T-helper 1 cell treated with Interleukin-12 subunit alpha and Interleukin-12 subunit beta and Interleukin-4 antibody, amounts not matched to agents 30 ng/mL and 1 ng/mL, for 36 hours (primary cell): ENCODE measurements around the gene VWF. TPM values are rescaled to one million over a fixed set of nuclear protein-coding genes. Genes with fewer than 3 reads are reported as not detected.
"Not testable (repeated sequence)": the region's sequence is repeated elsewhere in the genome, so short reads cannot be mapped to it uniquely, and the experiment has no call there.

Experiments
- intact Hi-C: fragments of 100-400 bp; cut with micrococcal nuclease; formaldehyde crosslinking; loops from one replicate; pipeline ENCODE4 v1.15.1; 2024
- total RNA-seq: library from RNA; stranded (reverse); gene quantifications from 2 replicates; pipeline ENCODE4 v1.2.3, GENCODE V29; 2022

VWF gene
- total RNA-seq, 1 donor from 2014 or later: not detected

DNA sequence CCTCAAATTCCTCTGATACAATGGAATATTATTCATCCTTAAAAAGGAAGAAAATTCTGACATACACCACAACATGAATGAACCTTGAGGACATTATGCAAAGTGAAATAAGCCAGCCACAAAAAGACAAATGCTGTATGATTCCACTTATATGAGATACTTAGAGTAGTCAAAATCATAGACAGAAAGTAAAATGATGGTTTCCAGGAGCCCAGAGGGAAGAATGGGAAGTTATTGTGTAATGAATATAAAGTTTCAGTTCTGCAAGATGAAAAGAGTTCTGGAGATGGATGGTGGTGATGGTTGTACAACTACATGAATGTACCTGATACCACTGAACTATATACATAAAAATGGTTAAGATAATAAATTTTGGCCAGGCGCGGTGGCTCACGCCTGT lies 18.3 kb downstream of the VWF start:
- intact Hi-C loops: no loop called here

DNA sequence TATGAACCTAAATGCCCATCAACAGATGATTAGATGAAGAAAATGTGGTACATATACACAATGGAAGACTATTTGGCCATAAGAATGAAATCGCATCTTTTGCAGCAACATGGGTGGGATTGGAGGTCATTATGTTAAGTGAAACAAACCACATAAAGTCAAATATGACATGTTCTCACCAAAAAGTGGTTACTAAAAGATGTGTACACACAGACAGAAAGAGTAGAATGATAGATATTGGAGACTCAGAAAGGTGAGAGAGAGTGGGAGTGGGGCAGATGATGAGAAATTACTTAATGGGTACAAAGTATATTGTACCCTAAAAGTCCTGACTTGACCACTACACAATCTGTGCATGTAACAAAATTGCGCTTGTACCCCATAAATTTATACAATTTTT lies 19.6 kb downstream of the VWF start:
- intact Hi-C loops: no loop called here

DNA sequence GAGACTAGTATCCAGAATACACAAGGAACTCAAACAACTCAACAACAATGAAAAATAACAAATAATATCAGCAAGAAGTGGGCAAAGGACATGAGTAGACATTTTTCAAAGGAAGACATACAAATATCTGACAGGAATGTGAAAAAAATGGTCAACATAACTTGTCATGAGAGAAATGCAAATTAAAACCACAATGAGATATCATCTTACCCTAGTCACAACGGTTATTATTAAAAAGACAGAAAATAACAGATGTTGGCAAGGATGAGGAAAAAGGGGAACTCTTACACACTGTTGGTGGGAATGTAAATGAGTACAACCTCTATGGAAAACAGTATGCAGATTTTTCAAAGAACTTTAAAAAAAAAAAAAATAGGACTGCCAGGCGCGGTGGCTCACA lies 20.4 kb downstream of the VWF start:
- intact Hi-C loops: no loop called here

DNA sequence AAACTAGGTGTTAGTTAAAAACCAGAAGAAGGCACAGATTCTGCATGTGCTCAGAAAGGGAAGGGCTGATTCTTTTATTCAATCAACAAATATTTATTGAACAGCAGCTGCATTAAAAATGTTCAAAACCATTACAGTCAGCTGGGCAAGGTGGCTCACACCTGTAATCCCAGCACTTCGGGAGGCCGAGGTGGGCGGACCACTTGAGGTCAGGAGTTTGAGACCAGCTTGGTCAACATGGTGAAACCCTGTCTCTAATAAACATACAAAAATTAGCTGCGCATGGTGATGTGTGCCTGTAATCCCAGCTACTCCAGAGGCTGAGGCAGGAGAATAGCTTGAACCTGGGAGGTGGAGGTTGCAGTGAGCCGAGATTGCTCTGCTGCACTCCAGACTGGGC lies 22.4 kb downstream of the VWF start:
- intact Hi-C loops: not testable (repeated sequence)

DNA sequence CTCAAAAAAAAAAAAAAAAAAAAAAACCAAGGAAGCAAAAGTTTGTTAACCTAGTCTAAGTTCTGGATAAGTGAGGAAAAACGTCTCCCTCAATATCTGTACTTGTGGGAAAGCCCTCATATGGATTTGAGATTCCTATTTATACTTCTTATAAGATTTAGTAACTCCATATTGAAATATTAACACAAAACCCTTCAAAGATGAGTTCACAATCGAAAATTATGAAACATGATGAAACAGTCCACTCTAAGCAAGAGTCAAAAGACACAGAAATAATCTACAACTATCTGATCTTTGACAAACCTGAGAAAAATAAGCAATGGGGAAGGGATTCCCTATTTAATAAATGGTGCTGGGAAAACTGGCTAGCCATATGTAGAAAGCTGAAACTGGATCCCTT lies 25.2 kb downstream of the VWF start:
- intact Hi-C loops: no loop called here

DNA sequence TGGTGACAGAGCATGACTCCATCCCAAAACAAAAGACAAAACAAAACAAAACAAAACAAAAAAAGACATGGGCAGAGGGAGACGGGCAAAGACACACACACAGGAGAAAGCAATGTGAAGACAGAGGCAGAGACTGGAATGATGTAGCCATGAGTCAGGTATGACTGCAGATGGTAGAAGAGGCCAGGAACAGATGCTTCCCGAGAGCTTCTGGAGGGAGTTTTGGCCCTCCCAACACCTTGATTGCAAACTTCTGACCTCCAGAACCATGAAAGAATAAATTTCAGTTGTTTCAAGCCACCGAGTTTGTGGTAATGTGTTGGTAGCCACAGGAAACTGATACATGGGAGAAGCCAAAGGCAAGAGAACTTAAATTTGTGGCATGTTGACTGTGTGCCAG lies 27.1 kb downstream of the VWF start:
- intact Hi-C loops: no loop called here

DNA sequence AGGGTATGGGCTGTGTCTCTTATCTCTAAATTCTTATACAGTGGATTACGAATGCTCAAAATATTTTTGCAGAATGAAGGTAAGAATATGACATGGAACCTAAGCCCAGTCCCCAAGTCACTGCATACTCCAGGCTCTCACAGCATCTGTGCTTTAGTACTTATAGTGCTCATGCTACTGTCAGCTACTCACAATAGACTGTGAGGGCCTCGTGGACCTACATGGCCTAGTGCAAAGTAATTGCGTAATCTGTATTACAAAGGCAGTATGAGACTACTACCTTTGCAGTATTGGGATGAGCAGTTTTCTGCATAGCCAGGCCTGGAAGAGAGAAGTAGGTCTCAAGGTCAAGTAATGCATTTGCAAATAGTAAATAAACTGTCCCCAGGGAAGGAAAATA lies 27.9 kb downstream of the VWF start:
- intact Hi-C loops: no loop called here

DNA sequence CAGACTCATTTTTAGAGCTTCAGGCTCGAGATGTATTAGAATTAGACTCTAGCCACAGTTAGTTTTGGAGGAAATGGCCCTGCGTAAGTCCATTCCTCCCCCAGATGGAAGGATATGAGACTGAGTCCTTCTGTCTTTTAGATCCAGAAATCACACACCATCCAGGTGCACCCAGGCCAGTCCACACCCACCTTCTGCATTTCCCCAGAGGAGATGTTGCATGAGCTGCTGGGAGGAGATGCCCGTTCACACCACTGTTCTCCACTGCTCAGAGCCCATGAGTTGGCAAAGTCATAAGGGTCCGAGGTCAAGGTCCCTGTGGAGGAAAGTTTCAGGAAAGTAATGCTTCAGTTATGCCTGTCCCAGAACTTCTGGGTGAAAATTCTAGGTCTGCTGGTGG lies 29.2 kb downstream of the VWF start:
- intact Hi-C loops: no loop called here

DNA sequence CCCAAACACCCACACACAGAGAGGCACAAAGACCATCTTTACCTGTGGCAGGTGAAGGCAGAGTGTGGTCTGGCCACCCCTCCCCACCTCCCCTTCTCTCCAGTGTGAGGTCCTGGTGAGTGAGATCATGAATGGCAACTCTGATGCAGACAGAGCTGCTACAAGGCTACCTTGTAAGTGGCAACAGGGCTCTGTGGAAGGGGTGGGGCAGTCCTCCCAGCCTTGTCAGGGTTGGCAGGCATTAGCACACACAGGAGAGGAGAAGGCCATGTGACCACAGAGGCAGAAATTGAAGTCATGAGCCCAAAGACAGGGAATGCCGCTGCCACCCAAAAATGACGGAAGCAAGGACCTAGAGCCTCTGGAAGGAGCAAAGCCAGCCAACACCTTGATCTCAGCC lies 30.7 kb downstream of the VWF start:
- intact Hi-C loops: no loop called here

DNA sequence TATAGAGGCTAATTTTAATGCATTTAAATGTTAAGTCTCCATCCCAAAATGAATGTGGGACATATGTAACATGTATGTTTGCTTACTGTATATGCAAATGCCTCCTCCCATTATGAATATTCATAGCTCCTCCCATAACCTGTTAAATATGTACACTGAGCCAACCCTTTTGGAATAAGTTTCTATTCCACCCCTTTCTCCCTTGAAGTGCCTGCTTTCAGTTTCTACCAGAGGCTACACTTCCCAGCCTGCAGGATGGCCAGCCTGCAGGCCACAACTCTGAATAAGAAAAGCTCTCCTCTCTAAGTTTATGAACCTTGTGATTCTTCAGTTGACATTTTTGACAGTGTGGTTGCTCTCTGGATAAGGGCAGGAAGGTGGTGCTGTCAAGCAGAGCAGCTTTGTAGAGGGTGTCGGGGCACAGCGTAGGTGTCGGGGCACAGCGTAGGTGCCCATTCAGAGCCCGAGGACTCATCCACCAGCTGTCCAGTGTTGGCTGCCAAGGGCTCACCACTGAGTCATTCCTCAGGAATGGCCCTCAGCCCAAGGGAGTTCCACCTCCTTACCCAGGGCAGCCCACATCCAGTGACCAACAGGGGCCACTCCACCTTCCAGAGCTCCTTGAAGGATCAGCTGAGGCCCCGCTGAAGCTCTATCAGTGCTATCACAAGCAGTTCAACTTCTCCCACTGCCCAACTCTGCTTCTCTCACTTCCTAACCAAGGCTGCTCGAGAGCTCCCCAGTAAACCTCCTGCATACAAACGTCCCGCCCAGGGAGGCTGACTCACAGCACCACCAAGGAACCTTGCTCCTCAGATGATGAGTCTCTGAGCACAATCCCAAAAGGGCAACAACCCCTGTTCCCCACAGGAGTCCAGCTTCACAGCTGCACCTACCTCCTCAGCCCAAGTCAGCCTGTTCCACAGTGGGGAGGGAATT lies 31.4 kb downstream of the VWF start:
- intact Hi-C loops: no loop called here

DNA sequence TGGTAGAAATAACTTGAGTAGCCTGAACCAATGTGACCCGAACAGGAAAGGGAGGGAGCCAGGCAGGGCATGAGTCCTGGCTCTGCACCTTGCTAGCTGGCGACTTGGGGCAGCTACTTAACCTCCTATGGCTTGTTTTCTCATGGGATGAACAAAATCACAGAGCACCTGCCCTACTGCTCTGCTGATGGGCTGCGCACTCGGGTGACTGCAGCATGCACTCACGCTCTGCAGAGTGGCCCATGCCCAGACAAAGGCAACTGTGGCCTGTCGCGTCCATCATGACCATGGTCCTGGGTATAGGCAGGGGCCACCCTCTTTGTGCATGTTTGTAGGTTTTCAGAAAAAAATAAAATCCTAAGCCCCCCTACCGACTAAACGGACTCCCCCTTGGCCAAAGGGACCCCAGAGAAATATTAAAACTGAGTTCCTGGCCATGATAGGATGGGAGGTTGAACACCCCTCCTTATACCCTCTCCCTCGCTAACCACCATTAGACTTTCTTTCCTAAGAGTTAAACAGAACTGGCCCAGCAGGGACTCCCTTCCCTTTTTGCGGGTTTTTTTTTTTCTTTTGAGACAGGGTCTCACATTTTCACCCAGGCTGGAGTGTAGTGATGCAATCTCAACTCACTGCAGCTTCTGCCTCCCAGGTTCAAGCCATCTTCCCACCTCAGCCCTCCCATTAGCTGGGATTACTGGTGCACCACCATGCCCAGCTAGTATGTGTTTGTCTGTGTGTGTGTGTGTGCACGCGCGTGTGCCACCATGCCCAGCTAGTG lies 32.5 kb downstream of the VWF start:
- intact Hi-C loops: no loop called here

DNA sequence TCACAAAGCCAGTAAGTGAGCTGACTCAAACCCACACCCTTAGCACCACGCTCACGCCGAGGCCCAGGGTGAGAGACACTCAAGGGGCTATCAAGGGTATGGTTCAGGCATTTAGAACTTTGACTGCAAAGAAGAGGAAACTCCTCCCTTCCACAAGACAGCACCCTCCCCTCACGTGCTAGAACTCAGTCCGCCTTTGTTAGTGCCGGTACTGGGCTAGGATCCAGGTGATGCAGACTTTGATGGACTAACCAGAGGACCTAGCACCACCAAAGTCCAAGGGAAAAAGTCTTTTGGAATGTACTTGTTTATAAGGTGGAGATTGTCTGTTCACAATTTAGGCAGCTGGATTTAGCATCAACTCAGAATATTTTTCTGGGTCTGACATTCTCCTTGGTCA lies 33.7 kb downstream of the VWF start:
- intact Hi-C loops: no loop called here

DNA sequence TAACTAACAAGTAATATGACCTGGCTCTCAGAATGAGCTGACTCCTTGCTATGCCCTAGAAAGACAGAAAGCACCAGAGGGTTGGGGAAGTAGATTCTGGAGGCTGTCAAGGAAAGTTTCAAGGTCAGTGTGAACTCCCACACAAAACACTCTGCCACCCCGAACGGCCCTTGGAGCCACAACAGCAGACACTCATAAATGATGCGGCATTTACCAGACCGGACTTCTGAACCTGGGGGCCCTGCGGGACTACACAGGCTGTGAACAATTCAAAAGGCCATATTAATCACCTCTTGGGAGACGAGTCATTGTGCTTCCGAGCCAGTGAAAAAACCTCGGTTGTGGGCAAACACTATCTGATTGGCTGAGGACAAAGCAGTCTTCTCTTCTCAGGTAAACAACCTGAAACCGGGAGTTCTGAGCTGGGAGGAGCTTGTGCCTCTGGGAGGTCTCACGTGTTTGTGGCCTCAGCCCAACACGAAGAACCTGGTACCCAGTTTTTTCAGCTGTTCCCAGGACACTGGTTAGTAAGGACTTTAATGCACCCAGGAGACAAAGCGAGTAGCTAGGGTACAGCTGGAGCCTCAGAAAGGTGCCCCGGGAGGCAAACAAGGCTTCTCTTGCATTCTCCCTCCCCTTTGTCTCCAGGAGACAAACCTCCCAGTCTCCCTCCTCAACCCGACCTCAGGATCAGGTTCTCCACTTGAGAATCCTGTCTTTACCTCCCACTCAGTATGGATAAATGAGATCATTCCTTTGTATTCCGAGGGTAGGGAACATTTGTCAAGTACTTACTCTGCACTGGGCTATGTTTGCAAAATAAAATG lies 35.3 kb downstream of the VWF start:
- intact Hi-C loops: no loop called here

DNA sequence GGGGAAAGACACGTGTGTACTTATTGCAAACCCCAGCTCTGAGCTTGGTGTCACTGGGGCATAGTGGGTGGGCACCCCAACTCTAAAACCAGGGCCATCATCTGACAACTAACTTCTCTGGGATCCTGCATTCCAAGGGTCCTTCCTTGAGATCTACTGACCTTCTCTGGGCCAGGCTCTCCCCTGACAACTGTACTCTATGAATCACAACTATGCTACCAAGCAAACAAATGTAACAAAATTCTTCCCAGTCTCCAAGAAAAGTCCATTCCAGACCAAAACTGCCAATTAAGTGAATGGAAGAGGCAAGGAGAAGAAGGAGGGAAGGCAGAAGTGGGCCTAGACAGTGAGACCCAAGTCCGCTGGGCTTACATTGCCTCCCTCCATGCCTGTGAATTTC lies 38.2 kb downstream of the VWF start:
- intact Hi-C loops: no loop called here

DNA sequence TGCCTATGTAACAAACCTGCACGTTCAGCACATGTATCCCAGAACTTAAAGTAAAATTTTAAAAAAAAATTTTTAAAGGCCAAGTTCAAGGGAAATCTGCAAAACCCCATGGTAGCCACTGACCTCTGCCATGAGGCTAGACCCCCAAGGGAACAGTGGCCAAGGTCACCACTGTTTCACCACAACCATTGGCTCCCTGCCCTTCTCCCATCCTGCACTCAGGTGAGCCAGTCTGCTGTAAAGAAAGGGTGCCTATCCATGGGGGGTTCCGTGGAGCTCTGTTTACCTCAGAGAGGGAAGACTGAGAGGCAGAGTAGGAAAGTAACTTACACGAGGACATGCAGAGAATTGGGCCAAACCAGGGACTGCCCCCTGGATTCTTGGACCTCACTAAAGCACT lies 38.6 kb downstream of the VWF start:
- intact Hi-C loops: no loop called here

DNA sequence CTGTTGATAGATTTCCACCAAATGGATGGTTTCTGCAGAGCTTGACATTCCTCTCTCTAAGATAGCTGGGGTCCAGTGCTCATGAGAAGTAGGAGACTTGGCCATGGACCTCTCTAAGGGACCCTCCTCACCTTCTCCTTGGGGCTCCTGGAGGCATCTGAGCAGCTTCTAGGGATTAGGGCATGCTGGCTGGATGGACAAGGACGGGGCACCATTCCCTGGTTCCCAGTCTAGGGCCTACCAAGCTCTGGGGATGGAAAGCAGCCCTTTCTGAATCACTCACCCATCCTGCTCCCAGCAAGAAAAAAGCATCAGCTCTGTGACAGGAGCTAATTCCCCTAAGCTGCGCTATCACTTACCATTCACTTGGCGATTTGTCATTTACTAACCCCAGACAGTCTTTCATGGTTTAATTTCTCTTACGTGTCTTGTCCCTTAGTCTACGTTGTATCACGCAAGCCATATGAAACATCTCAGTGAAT lies 39.5 kb downstream of the VWF start:
- intact Hi-C loops: no loop called here

DNA sequence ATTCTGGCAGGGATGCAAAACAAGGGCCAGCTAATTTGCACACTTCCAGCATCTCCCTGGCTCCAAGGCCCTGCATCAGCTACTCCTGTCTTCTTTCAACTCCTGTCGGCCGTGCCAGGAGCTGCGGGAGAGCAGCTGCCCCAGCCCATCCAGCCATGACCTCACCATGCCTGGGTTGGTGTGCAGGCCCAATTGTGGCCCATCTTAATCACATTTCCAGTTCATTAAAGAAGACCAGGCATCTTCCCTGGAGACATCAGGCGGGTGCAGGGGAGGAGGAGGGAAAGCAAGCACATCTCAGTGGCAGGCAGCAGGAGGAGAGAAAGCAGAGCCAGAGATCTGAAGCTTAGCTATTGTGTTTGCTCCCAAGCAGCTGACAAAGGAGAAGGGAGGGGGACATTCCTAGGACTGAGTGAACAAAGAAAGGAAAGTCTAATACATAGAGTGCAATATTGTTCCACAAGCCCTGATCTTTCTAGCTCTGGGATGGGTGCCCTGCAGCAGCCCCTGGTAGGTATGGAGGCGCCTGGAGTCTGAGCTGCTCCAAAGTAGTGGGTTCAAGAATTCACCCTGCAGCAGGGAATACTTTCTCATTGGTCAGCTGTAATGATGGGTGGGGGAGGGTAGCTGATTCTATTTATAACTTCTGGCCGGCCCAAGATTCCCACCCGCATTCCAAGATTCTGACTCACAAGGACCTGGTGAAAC lies 40.1 kb downstream of the VWF start:
- intact Hi-C loops: no loop called here

DNA sequence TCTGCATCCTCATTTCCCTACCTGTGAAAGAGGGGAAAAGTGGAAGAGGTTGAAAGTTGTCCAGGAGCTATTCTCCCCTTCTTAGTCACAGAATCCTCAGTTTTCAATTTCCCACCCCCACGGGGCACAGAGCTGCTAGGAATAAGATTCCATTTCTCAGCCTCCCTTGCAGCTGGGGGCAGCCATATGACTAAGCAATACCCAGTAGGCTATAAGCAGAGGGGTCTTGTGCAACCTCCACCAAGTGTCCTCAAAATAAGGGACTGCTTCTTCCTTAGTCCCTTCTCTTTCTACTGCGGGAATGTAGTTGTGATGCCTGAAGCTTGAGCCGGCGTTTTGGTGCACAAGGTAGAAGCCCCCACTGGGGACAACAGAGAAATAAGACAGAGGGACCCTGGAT lies 40.9 kb downstream of the VWF start:
- intact Hi-C loops: no loop called here

DNA sequence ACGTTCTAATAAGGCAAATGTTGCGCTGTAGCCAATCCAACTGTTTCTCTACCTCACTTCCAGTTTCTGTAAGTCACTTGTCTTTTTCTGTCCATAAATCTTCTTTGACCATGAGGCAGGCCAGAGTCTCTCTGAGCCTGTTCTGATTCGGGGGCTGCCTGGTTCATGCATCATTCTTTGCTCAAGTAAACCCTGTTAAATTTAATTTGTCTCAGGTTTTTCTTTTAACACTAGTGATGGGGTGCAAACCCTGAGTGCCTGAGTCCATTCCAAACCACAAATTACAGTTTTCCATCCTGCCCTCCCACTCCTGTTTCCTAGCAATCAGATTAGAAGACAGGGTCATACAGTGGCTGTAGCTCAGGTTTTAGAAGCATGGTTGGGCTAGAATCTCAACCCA lies 41.9 kb downstream of the VWF start:
- intact Hi-C loops: no loop called here

DNA sequence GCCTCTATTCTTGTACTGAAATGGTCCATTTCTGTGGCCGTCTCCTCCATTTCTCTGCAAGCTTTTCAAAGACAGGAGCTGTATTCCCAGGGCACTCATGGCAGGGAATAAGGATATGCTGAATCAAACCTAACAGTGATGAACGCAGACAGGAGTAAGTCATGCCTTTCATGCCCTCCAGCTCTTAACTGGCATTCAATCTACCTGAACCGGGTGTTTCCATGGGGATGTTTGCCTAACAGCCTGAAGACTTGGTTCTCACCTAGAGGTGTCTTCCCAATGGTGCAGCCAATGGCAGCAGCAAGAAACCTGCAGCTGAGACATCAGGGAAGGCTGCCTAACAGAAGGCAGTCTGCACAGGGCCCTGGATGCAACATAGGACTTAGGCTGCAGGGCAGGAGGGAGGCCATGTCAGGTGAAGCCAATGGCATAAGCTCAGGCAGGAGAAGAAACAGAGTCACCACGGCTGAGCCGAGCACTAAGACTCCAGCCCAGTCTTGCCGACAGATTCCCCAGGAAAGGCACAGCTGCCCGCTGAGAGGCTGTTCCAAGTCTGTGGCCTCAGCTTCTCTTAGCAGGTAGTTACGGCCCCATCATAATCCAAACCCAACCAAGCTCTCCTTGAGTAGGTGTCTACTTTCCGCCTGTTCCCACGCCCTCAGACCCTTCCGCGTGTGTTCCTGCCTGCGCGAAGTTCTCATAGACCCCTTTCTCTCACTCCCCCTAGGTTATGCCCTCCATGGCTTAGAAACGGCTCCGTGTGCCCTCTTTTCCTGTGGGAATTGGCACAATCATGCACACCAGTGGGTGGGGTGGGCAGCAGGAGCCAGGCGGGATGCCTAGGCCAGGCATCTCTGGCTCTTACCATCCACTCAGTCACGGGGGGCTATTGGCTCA lies 44.1 kb downstream of the VWF start:
- intact Hi-C loops: no loop called here
